Stimulated activated CD8-positive, alpha-beta memory T cell treated with anti-CD3 and anti-CD28 coated beads, Interleukin-2, amount 100 ng/mL, for 1 hour (primary cell): ENCODE results near the gene IFNAR2.
"Not testable (repeated sequence)": the region's sequence is repeated elsewhere in the genome, so short reads cannot be mapped to it uniquely, and the experiment has no call there.

Source experiments
- DNase-seq, 2 donors: peaks; one replicate each; pipeline ENCODE4 v3.0.0-alpha.2; 2020; ENCODE audit warnings: low read depth in 2 of 2

IFNAR2 gene

GRCh38 chr21:33214056-33214455 is 15.7 kb upstream of the IFNAR2 start:
- no peak for DNase-seq

- DNase-seq: no peak
Observed at GRCh38 chr21:33217138-33217520, 12.6 kb upstream of the IFNAR2 start.

- no peak for DNase-seq
Observed at GRCh38 chr21:33219300-33219699, 10.4 kb upstream of the IFNAR2 start.

- DNase-seq: no peak
Observed at GRCh38 chr21:33219954-33220353, 9.8 kb upstream of the IFNAR2 start.

DNA sequence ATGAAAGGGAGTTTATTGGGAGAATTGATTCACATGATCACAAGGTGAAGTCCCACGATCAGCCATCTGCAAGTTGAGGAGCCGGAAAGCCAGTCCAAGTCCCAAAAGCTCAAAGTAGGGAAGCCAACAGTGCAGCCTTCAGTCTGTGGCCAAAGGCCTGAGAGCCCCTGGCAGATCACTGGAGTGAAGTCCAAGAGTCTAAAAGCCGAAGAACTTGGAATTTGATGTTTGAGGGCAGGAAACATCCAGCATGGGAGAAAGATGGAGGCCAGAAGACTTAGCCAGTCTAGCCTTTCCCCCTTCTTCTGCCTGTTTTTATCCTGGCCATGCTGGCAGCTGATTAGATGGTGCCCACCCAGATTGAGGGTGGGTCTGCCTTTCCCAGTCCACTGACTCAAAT is 4.4 kb upstream of the IFNAR2 start:
- DNase-seq: not testable (repeated sequence)

DNA sequence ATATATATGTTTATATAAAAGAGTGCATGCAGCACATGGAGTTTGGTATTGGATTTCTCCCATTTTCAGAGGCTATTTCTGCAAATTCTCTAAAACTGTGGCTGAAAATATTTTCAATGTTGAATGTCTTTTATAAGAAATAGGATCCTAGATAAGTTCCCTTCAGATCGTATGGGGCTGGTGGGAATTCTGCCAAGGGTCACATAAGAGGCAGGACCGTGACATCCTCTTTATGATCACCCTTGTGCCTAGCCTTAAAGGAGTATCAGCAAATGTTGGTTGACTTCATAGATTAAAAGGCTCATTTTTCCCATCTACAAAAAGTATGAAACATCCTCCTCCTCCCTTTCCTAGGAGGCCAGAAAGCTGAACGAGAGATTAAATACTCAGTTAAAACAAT is 1.3 kb upstream of the IFNAR2 start:
- DNase-seq: no peak

DNA sequence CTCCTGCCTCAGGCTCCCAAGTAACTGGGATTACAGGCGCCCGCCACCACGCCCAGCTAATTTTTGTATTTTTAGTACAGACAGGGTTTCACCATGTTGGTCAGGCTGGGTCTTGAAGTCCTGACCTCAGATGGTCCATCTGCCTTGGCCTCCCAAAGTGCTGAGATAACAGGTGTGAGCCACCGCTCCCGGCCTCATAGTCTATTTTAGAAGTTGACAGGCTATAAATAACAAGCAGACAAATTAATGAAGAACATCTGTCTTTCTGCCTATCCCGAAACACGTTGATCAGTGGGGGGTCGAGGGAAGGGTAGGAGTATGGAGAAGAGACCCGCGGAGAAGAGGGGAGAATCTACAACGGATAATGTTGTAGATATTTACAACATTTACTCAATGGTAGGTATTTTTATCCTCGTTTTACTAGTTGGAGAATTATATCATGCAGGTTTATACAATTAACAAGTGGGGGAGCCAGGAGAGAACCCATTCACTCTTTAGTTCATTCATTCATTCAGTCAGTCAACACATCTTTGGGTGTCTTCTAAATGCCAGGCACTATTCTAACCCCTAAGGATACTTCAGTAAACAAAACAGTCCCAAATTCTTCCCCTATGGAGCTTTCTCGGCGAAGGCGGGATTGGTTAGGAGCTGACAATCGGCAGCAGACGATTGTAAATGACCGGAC is 497 bp upstream of the IFNAR2 start:
- no peak for DNase-seq

DNA sequence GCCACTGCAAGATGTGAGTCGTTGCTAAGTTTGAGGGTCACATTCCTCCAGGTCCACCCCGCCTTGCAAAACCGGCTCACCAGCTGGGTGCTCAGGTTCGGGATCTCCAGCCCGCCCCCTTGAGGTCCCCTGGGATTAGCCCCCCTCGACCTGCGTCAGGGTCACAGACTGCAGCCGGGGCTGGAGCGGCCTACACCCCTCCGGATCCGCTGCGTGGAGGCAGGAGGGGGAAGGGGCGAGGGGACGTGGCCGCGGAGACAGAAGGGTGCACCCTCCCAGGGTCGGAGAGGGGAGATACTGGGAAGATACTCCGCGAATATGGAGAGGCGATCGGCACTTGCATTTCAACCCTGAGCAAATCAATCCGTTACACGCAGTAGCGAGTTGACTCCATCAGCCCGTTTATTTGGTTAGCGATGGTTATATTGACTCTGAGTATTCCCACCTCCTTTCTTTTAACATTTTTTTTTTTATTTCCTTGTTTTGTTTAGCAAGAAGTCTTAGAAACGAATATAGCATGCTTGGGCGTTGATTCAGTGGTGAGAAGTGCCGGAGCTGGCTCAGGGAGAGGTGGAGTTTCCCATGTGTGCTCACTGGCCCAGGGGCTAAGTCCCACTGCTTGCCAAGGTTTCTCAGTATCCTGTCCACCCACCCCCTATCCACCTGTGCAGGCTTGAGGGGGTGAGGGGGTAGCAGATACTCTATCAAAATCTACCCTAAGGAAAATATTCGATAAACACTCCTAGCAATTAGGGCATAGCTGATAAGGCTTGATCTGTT is 997 bp downstream of the IFNAR2 start:
- no peak for DNase-seq

DNA sequence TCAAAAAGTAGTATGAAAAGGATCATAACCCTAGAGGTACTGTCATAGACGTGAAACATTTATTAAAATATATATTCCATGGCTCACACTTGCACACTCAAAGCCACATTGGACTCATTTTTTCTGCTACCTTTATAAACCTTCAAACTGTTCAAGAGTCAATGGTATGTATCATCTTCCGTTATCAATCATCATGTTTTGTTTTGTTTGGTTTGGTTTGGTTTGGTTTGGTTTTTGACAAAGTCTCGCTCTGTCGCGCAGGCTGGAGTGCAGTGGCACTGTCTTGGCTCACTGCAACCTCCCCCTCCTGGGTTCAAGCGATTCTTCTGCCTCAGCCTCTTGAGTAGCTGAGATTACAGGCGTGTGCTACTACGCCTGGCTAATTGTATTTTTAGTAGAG is 1.8 kb downstream of the IFNAR2 start:
- DNase-seq: no peak

DNA sequence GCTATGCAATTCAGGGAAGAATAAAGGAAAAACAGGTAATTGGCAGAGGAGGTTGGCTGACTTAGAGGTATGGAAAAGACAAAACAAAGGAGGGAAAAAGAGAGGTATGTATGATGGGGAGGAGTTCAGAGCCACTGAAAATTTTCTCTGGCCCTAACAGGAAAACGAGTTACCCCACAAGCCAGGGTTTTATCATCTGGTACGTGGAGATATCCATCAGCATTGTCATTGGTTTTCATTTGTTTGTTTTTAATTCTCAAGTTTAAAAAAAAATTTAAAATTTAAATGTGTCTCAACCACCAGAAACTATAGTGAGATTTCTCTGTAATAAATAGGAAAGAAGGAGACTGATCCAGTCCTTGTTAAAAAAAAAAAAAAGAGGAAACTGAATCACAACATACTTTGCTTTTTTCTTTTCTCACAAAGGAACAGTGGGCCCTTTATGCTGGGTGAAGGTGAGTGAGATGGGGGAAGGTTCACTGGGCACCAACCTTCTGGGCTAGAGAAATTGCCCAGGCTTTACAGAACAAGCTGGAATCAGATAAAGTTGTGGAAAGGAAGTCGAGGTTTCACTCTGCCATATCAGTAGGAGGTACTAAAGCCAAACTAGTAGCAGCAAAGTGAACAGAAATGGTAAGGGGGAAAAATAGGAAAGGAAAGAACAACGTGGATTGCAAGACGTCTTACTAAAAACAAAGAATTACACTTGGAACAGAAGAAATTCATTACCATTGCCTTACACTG is 2.7 kb downstream of the IFNAR2 start:
- no peak for DNase-seq

DNA sequence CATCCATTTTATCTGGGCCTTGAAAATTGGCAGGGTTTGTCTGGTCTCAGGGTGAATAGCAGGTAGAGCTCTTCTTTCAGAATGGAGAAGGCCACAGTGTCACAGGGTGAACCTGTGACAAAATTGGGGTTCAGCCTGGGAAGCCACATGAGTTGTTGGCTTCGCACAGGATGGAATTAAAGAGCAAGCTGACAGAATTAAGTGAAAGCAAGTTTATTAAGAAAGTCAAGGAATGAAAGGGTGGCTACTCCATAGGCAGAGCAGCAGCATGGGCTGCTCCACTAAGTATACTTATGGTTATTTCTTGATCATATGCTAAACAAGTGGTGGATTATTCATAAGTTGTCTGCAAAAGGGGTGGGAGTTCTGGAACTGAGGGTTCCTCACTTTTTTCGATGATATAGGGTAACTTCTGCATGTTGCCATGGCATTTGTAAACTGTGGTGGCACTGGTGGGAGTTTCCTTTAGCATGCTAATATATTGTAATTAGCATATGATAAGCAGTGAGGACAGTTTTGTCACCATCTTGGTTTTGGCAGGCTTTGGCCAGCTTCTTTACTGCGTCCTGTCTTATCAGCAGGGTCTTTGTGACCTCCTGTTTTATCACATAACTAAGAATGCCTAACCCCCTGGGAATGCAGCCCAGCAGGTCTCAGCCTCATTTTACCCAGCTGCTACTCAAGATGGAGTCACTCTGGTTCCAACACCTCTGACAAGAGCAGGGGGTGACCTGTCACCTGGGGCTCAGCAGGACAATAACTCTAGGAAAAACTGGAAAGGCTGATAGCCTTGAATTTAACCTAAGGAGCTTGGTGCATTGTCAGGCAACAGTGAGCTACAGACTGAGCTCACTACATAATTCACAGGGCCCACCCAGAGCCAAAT is 5.1 kb downstream of the IFNAR2 start:
- DNase-seq: no peak

DNA sequence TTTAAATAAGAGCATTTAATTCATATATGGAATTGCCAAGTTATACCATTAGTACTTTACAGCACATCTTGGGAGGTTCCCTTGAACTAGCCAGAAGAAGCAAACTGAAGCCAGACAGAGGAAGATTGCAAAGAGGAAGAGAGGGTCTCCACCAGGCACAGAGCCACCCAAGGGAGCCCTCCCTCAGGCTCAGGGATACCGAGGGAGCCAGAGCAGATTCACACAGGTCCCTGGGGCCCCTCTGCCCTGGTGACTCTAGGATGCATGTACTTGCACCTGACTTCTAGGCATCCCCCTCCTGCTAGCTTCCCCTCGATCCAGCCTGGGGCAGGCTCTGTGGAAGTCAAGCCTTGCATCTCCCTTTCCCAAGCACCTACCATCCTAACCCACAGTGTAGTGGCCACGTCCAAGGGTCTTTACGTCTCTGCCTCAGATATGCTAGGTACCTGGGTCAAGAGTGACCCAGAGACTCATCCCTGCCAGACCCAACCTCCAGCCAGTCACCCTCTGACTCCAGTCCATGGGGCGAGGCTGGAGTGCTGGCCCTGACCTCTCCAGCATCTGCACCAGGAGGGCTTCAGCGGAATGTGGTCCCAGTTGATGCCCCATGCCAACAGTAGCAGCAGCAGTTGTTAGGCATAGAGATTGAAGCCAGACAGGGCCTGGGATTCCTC is 6.4 kb downstream of the IFNAR2 start:
- DNase-seq: no peak

- DNase-seq: no peak
Observed at GRCh38 chr21:33236766-33237165, 7.0 kb downstream of the IFNAR2 start.

- no peak for DNase-seq
Observed at GRCh38 chr21:33237486-33237885, 7.7 kb downstream of the IFNAR2 start.

- DNase-seq: no peak
Observed at GRCh38 chr21:33238146-33238545, 8.4 kb downstream of the IFNAR2 start.

GRCh38 chr21:33238565-33239255 is 9.0 kb downstream of the IFNAR2 start:
- DNase-seq: no peak

DNA sequence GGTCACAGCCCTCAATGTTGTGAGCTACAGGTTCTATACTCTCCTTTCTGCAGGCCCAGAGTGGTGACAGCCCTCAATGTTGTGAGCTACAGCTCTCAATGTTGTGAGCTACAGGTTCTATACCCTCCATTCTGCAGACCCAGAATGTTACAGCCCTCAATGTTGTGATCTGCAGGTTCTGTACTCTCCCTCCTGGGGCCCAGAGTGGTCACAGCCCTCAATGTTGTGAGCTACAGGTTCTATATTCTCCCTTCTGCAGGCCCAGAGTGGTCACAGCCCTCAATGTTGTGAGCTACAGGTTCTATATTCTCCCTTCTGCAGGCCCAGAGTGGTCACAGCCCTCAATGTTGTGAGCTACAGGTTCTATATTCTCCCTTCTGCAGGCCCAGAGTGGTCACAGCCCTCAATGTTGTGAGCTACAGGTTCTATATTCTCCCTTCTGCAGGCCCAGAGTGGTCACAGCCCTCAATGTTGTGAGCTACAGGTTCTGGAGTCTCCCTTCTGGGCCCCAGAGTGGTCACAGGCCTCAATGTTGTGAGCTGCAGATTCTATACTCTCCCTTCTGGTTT is 9.9 kb downstream of the IFNAR2 start:
- DNase-seq: not testable (repeated sequence)

DNA sequence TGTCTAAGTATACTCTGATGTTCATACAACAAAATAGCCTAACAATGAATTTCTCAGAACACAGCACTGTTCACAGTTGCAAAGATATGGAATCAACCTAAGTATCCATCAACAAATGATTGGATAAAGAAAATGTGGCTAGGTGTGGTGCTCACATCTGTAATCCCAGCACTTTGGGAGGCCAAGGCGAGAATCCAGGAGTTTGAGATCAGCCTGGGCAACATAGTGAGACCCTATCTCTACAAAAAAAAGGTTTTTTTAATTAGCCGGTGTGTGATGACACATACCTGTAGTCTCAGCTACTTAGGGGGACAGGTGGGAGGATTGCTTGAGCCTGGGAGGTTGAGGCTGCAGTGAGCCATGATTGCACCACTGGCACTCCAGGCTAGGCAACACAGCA is 10.7 kb downstream of the IFNAR2 start:
- no peak for DNase-seq

DNA sequence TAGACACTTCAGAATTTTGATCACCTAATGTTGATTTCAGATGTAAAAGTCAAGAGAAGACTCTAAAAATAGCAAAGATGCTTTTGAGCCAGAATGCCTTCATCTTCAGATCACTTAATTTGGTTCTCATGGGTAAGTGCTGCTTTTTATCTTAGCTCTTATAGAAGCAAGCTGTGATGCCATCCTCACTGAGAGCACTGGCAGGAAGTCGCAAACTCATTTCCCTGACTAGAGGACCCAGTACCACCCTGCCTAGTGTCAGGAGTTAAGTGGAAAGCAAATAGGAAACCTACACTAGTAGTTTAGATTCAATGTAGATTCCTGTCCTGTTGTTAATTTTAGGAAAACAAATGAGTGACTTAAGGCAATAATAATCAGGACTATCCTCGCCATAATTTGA is 12.1 kb downstream of the IFNAR2 start:
- DNase-seq: no peak

DNA sequence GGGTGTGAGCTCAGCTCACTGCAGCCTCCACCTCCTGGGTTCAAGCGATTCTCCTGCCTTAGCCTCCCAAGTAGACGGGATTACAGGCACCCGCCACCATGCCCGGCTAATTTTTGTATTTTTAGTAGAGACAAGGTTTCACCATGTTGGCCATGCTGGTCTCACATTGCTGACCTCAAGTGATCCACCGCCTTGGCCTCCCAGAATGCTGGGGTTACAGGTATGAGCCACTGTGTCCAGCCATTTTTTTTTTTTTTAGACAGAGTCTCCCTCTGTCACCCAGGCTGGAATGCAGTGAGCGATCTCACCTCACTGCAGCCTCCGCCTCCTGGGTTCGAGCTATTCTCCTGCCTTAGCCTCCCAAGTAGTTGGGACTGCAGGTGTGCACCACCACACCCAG is 13.1 kb downstream of the IFNAR2 start:
- not testable (repeated sequence) for DNase-seq
